Spleen (tissue), 11 donors: ENCODE measurements around the gene OR10H2. TPM values are rescaled to one million over a fixed set of nuclear protein-coding genes. Genes with fewer than 3 reads are reported as not detected.

Source experiments
- DNase-seq: peaks from one replicate; pipeline ENCODE4 v3.0.0-alpha.2; 2020
- H3K27ac ChIP-seq, 8 donors: fragments of 200-600 bp; sonication (generic) in 7 of 8; 1 replicate in 4 of 8; 2 replicates in 4 of 8; pipeline versions ENCODE4 v1.5.0 to v1.8.0; 2016 to 2021; ENCODE audit warnings: inconsistent platforms in 4 of 8, mild to moderate bottlenecking in 4 of 8, moderate library complexity in 1 of 8
- H3K27me3 ChIP-seq, 7 donors: fragments of 200-600 bp; sonication (generic) in 6 of 7; replicated peaks in 1 of 7; 1 replicate in 4 of 7; 2 replicates in 3 of 7; pipeline versions ENCODE4 v1.5.0 to v1.8.0; 2016 to 2021; ENCODE audit warnings: inconsistent platforms in 3 of 7, mild to moderate bottlenecking in 1 of 7
- H3K36me3 ChIP-seq, 6 donors: fragments of 200-600 bp; sonication (generic) in 5 of 6; 1 replicate in 4 of 6; 2 replicates in 2 of 6; pipeline versions ENCODE4 v1.5.0 to v1.8.0; 2016 to 2021; ENCODE audit warnings: inconsistent platforms in 2 of 6
- H3K4me1 ChIP-seq, 6 donors: fragments of 200-600 bp; sonication (generic) in 5 of 6; 1 replicate in 3 of 6; 2 replicates in 3 of 6; pipeline versions ENCODE4 v1.5.0 to v1.8.0; 2016 to 2021; ENCODE audit warnings: inconsistent platforms in 3 of 6
- H3K4me3 ChIP-seq, 8 donors: fragments of 200-600 bp; sonication (generic) in 7 of 8; 1 replicate in 4 of 8; 2 replicates in 4 of 8; pipeline versions ENCODE4 v1.5.0 to v1.8.0; 2016 to 2021; ENCODE audit warnings: inconsistent platforms in 4 of 8, mild to moderate bottlenecking in 4 of 8, moderate library complexity in 2 of 8
- H3K9me3 ChIP-seq, 8 donors: fragments of 200-600 bp; sonication (generic) in 7 of 8; 1 replicate in 4 of 8; 2 replicates in 4 of 8; pipeline versions ENCODE4 v1.5.0 to v1.8.0; 2016 to 2021; ENCODE audit warnings: inconsistent platforms in 4 of 8
- CTCF ChIP-seq, 11 experiments: fragments of 200-600 bp in 7 of 11; fragments of 450-650 bp in 4 of 11; sonication (generic) in 4 of 11; IDR thresholded peaks in 8 of 11; conservative IDR thresholded peaks in 3 of 11; 1 replicate in 7 of 11; 2 replicates in 4 of 11; pipeline versions ENCODE4 v1.4.0 to v1.8.0; 2016 to 2021; ENCODE audit warnings: antibody characterized with exemption in 11 of 11, inconsistent platforms in 4 of 11, mild to moderate bottlenecking in 1 of 11
- POLR2A ChIP-seq, 3 donors: fragments of 450-650 bp; IDR thresholded peaks; one replicate each; pipeline ENCODE4 v1.5.1; 2017; ENCODE audit warnings: antibody characterized with exemption in 3 of 3, mild to moderate bottlenecking in 1 of 3
- POLR2AphosphoS5 ChIP-seq, 3 donors: sonication (generic); formaldehyde crosslinking; IDR thresholded peaks; one replicate each; pipeline ENCODE4 v1.5.1; 2017; ENCODE audit warnings: antibody characterized with exemption in 3 of 3
- WGBS, 5 donors: extraction: QIAGEN DNeasy Blood & Tissue Kit in 3 of 5; methylation state at CpG; one replicate each; pipeline versions ENCODE4 v1.1.5 to v1.1.7; 2013 to 2018; 5-methylcytosine and 5-hydroxymethylcytosine counted together
- intact Hi-C: fragments of 100-400 bp; cut with DNase I; formaldehyde crosslinking; loops from one replicate; pipeline ENCODE4 v1.15.0; 2023; ENCODE audit warnings: low total_unique reads
- polyA plus RNA-seq, 3 donors: library from polyadenylated mRNA; stranded (reverse); fragments of 200-250 nt; gene quantifications; one replicate each; pipeline ENCODE4 v1.2.1, GENCODE V29; 2013
- total RNA-seq, 7 donors: library from RNA; depleted of rRNA in 3 of 7; stranded (reverse); fragments of >200 nt in 3 of 7; fragmentation: NEBNext Ultra II Directional in 4 of 7; extraction: Animal tissue kit (Norgen Biotek cat#: 25700) in 4 of 7; gene quantifications; one replicate each; pipeline versions ENCODE4 v1.1.0 to v1.2.1, GENCODE V29; 2016 to 2021
- donor health status: healthy with polysubstance abuse.
- donor health status: DM: no; HTN: no; CAD: no; lungs with moderate emphysema.
- donor health status: DM: no; HTN: no; CAD: no.
- donor health status: Bipolar disorder and iron deficiency.
- donor health status: healthy.
- donor health status: DM: no; HTN: no; CAD: no.
- donor health status: DM: yes; HTN: yes; CAD: no.

The OR10H2 gene
- total and polyA plus RNA-seq, 10 donors = not detected

GRCh38 chr19:15721268-15721667, 6.6 kb upstream of the OR10H2 start:
- Histone ChIP-seq H3K27ac (no peak overlapping the region), H3K4me3 (no peak overlapping the region), H3K4me1 (no peaks in the 10 kb centered on the region), H3K36me3 (no peaks in the 10 kb centered on the region), H3K27me3 (peaks cover 0 to 92% (median 14%) of the 10 kb centered on the region in 7 donors), H3K9me3 (no peaks in the 10 kb centered on the region)
- no peak for DNase-seq
- WGBS, 5 donors = 79 to 93% (median 85%) methylated on average over 1 of the region's 1 CpG
- intact Hi-C loops = no loop called here
- TF ChIP-seq POLR2A (IDR thresholded peaks at IDR 0.05) (no peak), POLR2AphosphoS5 (IDR thresholded peaks at IDR 0.05) (no peak), CTCF (IDR thresholded peaks at IDR 0.05 in 8 of 11, conservative IDR thresholded peaks at IDR 0.05 in 3 of 11) (no peak)

GRCh38 chr19:15722956-15723355, 4.9 kb upstream of the OR10H2 start:
- Histone ChIP-seq H3K9me3 (no peaks in the 10 kb centered on the region), H3K27me3 (peaks cover 0 to 92% (median 15%) of the 10 kb centered on the region in 7 donors), H3K4me1 (no peaks in the 10 kb centered on the region), H3K4me3 (no peak overlapping the region), H3K27ac (no peak overlapping the region), H3K36me3 (no peaks in the 10 kb centered on the region)
- 27 to 42% (median 30%) methylated on average over 14 to 25 of the region's 25 CpGs for WGBS, 5 donors
- intact Hi-C loops = no loop called here
- DNase-seq = no peak
- no peak for TF ChIP-seq POLR2A (IDR thresholded peaks at IDR 0.05)
- TF ChIP-seq POLR2AphosphoS5 (IDR thresholded peaks at IDR 0.05) = no peak
- no peak for TF ChIP-seq CTCF (IDR thresholded peaks at IDR 0.05 in 8 of 11, conservative IDR thresholded peaks at IDR 0.05 in 3 of 11)

GRCh38 chr19:15730538-15730937, 2.7 kb downstream of the OR10H2 start:
- 29 to 42% (median 39%) methylated on average over 1 of the region's 1 CpG for WGBS, 5 donors
- Histone ChIP-seq H3K36me3 (no peaks in the 10 kb centered on the region), H3K27ac (no peak overlapping the region), H3K27me3 (peaks cover 0 to 38% (median under 1%) of the 10 kb centered on the region in 7 donors), H3K4me1 (no peaks in the 10 kb centered on the region), H3K9me3 (peaks cover 0 to 5% (median 0%) of the 10 kb centered on the region in 8 donors), H3K4me3 (no peak overlapping the region)
- intact Hi-C loops = no loop called here
- no peak for TF ChIP-seq POLR2A (IDR thresholded peaks at IDR 0.05)
- TF ChIP-seq CTCF (IDR thresholded peaks at IDR 0.05 in 8 of 11, conservative IDR thresholded peaks at IDR 0.05 in 3 of 11) = no peak
- no peak for TF ChIP-seq POLR2AphosphoS5 (IDR thresholded peaks at IDR 0.05)
- DNase-seq = no peak

GRCh38 chr19:15732388-15732787, 4.6 kb downstream of the OR10H2 start:
- H3K9me3 ChIP-seq = peaks cover 0 to 5% (median 0%) of the 10 kb centered on the region in 8 donors
- H3K27ac ChIP-seq = no peak overlapping the region
- H3K4me1 ChIP-seq = no peaks in the 10 kb centered on the region

More at GRCh38 chr19:15732388-15732787, 4.6 kb downstream of the OR10H2 start:
- intact Hi-C loops = no loop called here
- TF ChIP-seq POLR2A (IDR thresholded peaks at IDR 0.05) = no peak
- TF ChIP-seq CTCF (IDR thresholded peaks at IDR 0.05 in 8 of 11, conservative IDR thresholded peaks at IDR 0.05 in 3 of 11) = no peak
- peak in 1 of 3 donors; percentile 20 for TF ChIP-seq POLR2AphosphoS5 (IDR thresholded peaks at IDR 0.05)
- Histone ChIP-seq H3K27me3 (peaks cover 0 to 19% (median 0%) of the 10 kb centered on the region in 7 donors), H3K36me3 (no peaks in the 10 kb centered on the region), H3K4me3 (no peak overlapping the region)
- no peak for DNase-seq
- 0 to 43% (median 19%) methylated on average over 1 of the region's 1 CpG for WGBS, 5 donors
